C4-2B (cell line): ENCODE results near the gene C22orf39.
"Not testable (repeated sequence)": the region's sequence is repeated elsewhere in the genome, so short reads cannot be mapped to it uniquely, and the experiment has no call there.

ENCODE experiments used
- CTCF ChIP-seq: fragments of 450-650 bp; conservative IDR thresholded peaks from 2 replicates; pipeline ENCODE4 v1.5.1; 2017; ENCODE audit warnings: mild to moderate bottlenecking
- ZFX ChIP-seq: fragments of 450-650 bp; IDR thresholded peaks from 2 replicates; pipeline ENCODE4 v1.6.1; 2017

GRCh38 chr22:19445279-19445982, 2.1 kb downstream of the C22orf39 start:
- TF ChIP-seq CTCF, ZFX: not testable (repeated sequence)
